Myocyte (in vitro differentiated cells): ENCODE results near the gene EFHB. TPM values are rescaled to one million over a fixed set of nuclear protein-coding genes. Genes with fewer than 3 reads are reported as not detected.
"Not testable (repeated sequence)": the region's sequence is repeated elsewhere in the genome, so short reads cannot be mapped to it uniquely, and the experiment has no call there.

Source experiments
- DNase-seq: peaks from one replicate; pipeline ENCODE4 v3.0.0-alpha.2; 2012; ENCODE audit warnings: low read depth
- polyA plus RNA-seq: library from polyadenylated mRNA; unstranded; fragments of >200 nt; gene quantifications from one replicate; pipeline ENCODE4 v1.2.1, GENCODE V29; 2012; ENCODE audit warnings: missing spikeins
- total RNA-seq: library from RNA; depleted of rRNA; stranded (reverse); fragments of >200 nt; gene quantifications from 2 replicates; pipeline ENCODE4 v1.2.3, GENCODE V29; 2014

EFHB gene, protein sequence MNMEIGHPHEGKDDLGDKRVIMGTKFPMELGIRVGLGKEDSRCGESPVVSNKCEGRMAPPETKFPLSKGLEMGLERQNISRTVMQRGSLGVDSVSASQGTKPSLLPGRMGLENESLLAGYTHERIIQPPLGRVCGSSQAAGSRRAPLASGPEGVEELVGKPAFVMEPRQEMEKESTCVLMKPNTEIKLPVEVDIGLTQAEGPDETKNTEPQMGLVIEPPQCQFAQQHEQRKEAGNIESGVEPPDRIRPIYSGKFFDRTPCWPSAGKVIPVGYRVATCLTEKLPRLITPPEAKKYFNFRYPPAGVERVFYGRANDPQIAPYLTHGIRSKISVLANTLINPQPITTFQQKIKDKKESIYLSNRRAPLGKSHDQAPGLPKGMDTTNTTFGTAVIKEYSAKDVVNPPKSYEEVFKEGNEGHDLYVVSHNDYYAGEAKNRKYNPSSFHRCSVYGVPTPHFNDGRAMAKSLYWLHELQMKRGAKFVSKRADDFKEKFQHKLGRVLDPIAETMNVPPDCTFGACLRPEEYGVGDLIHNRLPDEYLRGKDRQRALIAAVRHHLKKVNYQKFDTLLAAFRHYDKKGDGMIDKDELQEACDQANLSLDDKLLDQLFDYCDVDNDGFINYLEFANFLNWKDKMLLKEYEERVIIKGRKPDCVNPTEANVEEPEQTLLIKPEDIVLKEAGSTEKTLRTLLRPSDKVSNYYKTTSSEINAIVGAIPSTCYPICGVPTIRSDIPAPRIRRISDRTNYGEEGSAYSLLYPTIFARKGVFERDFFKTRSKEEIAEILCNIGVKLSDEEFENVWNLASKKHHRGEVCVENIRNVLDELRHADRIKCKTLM
- total RNA-seq: 1.1 TPM in 1 of 2 replicates, not detected in the other
- 1.5 TPM for polyA plus RNA-seq

DNA sequence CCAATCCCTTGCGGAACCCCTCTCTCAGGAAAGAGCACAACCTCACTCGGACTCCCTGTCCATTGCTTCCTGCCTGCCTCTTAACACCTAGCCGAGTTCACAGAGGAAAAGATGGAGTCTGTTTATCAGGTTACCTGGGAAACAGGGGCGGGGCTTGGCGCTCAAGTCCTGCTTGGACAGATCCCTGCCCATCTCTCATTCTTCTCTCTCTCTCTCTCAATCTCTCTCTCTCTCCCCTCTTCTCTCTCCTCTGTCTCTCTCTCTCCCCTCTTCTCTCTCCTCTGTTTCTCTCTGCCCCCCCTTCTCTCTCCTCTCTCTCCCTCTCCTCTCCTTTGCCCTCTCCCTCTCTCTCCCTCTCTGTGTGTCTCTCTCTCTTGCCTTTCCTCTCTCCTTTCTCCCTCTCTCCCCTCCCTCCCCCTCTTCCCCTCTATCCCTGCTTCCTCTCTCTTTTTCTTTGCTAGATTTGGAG lies at the start of gene EFHB:
Gene EFHB (minus strand): TSS at position 120 of the 469 bp plus-strand sequence. CDS start 199 bp downstream, outside the sequence.
- DNase-seq: no peak

DNA sequence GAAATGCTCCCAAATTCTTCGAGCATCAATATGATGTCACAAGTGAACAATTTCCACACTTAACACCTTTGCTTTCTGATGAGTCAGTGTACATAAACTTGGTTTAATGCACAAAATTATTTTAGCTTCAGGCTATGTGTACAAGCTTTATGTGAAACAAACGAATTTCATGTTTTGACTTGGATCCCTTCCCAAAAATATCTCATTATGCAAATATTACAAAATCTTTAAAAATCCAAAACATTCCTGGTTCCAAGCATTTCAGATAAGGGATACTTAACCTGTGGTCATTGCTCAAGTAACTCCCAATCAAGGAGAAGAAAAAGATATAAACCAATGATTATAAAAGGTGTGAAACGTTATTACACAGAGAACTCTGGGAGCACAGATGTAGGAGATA lies 38.0 kb upstream of the EFHB start:
- no peak for DNase-seq

DNA sequence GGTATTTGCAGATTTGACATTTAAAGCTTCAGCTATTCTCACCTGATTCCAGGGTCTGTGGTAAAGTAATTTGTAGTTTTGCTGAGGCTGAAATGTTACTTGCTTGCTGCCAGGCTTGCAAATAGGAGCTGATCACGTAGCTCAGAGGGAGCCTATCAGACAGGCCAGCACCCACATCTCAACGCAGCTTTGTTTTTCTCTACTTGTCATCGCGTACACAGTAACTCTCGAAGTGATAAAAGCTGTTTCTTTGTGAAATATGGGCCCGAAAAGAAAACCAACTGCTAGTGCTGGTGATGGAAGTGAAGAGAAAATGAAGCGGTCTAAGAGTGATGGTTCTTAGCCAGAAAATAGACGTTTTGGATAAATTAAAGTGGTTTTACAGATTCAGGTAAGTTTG lies 36.3 kb upstream of the EFHB start:
- no peak for DNase-seq

DNA sequence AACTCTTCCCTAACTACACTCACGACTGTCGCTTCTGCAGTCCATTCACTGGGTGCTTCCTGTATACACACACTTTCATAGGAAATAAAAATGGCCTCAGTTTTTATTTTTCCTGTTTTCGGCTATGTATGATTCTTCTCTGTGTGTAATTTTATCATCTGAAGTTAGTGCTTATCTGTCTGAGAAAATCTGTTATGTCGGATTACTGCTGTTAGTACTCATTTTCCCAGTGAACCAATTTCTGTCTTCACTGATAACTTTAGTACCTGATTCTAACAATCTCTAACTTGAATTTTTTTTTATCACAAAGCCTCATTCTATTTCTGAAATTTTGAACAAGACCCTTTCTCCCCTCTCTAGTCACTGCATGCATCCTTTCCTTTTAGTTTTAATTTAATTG lies 33.8 kb upstream of the EFHB start:
- DNase-seq: no peak

DNA sequence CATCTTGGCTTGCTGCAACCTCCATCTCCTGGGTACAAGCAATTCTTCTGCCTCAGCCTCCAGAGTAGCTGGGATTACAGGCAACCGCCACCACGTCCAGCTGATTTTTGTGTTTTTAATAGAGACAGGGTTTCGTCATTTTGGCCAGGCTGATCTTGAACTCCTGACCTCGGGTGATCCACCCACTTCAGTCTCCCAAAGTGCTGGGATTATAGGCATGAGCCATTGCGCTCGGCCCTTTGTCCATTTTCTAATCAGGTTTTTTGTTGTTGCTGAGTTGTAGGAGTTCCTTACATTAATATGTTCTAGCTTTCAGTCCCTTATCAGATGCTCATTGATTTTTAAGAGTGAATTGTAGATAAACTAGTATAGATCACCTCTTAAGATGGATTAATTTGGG lies 33.2 kb upstream of the EFHB start:
- DNase-seq: no peak

DNA sequence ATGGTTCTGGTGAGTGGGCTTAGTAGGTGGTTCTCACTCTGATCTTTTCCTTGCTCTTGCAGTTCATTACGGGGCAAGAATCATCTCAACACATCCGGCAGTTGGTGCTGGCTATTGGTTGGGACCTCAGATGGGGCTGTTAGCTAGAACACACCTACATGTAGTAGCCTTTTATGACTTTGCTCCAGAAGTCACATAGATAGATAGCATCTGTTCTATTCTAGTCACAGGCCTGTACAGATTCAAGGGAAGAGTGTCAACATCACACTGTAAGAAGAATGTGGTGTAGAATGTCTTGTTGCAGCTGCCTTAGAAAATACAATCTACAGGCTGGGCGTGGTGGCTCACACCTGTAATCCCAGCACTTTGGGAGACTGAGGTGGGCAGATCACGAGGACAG lies 27.9 kb upstream of the EFHB start:
- peak; percentile 13 for DNase-seq

DNA sequence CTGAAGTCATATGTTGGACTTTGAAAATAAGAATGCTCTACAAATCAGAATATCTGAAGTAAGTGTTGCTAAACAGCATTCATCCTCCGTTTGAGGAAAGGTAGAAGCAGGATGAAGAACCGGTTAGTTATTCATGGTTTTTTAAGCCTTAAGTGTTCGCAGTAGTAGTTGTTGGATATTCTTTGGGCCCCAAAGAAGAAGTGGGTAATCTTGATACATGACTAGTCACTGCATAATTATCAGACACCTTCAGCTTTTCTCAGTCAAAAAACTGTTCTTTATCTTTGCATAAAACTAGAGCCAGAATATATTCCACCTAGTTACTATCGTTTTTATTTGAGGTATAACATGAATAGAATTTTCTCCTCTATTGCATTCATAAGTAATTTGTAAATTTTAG lies 26.7 kb upstream of the EFHB start:
- DNase-seq: no peak

DNA sequence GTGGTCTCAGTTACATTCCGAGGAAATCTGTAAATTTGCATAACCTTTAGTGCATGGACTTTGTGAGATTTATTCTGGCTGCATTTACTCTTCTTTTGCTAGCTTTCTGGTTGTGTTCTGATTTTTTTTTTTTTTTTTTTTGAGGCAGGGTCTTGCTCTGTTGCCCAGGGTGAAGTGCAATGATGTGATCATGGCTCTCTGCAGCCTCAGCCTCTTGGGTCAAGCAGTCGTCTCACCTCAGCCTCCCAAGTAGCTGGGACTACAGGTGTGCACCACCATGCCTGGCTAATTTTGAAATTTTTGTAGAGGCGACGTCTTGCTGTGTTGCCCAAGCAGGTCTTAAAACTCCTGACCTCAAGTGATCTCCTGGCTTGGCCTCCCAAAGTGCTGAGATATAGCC lies 25.5 kb upstream of the EFHB start:
- DNase-seq: no peak

DNA sequence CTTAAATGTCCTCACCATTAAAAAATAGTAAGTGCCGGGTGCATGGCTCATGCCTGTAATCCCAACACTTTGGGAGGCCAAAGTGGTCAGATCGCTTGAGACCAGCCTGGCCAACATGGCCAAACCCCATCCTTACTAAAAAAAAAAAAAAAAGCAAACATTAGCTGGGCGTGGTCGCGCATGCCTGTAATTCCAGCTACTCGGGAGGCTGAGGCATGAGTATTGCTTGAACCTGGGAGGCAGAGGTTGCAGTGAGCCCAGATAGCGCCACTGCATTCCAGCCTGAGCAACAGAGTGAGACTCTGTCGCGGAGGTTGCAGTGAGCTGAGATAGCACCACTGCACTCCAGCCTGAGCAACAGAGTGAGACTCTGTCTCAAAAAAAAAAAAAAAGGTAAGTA lies 23.3 kb upstream of the EFHB start:
- not testable (repeated sequence) for DNase-seq

DNA sequence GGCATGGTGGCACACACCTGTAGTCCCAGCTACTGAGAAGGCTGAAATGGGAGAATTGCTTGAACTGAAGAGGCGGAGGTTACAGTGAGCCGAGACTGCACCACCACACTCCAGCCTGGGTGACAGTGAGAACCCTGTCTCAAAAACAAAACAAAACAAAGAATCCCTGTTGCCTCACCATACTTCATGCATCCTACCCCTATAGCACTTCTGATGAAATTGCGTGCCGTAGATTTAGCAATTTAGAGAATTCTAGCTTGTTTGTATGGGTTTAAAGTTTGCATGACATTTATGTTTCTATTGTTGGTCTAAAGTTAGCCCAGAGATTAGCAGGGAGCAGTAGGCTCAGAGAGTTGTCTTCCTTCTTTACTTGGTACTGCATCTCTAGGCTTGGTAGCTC lies 20.7 kb upstream of the EFHB start:
- no peak for DNase-seq

DNA sequence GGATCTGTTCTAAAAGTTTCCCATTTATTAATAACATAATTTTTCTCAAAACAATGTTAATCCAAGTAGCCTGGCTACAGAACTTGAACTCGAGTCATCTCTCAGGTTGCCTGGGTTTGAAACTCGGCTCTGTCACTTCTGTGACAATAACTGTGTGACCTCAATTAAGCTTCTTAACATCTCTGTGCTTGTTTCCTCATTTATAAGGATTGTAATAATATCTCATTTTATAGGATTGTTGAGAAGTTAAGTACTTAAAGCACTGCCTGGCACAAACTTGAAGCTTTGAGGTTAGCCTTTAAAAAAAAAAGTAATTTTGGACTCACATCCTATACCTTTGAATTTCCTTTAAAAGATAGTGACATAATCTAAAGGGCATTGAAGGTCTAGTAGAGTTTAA lies 16.3 kb upstream of the EFHB start:
- no peak for DNase-seq

DNA sequence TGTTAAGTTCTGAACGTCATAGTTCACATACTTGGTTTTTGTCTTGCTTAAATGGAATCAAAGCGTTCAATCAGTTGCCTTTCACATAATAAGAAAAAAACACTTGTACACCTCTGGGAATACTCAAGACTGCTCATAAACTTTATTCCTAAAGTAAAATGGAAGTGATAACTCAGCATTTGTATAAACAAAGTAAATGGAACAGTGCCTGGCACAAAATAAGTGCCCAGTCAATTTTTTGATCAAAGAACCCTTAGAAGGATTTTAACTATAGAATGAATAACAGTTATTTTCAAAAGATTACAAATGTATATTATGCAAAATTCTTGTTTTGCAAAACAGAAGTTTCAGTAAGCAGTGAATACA lies 14.2 kb upstream of the EFHB start:
- DNase-seq: no peak

DNA sequence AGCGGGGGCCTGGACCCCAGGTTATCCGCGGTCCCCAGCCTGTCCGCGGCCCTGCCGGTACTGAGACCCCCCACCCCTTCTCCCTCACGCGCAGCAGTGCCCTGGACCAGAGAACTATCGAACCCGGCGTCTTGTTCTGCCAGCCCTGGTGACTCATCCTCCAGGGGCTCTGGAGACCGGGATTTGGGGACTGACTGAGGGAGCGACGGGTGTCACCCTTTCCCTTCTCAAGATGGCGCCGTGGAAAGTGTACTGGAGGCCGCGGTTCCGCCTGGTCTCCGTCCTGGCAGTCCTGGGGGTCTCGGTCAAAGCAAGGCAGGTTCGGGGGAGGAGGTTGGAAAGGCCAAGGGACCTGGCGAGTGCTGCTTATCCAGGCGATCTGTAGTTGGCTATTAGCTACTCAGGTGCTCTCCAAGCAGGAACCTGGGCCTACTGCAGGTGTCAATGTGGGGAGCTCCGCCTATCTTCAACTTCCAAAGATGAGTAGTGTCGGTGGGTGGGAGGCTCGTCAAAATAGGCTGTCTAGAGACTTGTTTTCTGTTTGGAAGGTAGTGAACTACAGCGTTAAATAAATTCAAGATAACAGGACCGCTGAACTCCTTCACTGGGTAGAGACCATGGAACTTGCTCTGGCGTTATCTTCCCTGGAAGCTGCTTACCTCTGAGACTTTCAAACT lies 13.7 kb upstream of the EFHB start:
- DNase-seq: peak; percentile 66

DNA sequence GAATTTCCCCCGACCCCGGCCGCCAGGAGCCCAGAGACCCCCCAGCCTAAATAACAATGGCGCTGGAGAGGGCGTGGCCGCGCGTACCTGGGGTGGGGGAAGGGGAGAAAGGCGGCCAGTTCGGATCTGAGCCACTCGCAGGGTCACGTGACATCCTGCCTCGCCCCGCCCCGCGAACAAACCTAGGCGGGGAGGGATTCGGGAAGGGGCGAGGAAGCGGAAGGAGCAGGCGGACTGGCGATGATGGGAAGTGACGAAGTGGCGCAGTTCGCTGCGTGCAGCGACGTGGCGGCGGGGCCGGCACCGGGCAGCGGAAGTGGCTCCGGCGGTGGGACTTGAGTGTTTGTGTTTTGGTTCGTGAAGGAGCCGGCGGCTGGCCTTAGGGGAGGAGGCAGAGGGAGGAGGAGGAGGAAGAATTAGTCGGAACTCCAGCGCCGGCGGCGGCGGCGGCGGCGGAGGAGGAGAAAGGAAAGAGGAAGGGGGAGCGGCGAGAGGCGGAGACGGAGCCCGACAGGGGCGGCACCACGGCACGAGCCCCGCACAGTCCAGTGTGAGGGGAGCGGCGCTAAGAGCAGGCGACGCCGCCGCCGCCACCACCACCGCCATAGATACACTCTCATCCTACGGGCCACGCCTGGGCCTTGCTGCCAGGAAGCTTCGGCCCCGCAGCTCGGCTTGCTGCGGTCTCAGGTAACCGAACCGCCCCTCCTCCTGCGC lies 13.0 kb upstream of the EFHB start, which contains the start of gene RAB5A:
Gene RAB5A (plus strand): TSS at position 266 of the 717 bp plus-strand sequence. CDS start 3,802 bp downstream, outside the sequence.
- DNase-seq: peak; percentile 99

DNA sequence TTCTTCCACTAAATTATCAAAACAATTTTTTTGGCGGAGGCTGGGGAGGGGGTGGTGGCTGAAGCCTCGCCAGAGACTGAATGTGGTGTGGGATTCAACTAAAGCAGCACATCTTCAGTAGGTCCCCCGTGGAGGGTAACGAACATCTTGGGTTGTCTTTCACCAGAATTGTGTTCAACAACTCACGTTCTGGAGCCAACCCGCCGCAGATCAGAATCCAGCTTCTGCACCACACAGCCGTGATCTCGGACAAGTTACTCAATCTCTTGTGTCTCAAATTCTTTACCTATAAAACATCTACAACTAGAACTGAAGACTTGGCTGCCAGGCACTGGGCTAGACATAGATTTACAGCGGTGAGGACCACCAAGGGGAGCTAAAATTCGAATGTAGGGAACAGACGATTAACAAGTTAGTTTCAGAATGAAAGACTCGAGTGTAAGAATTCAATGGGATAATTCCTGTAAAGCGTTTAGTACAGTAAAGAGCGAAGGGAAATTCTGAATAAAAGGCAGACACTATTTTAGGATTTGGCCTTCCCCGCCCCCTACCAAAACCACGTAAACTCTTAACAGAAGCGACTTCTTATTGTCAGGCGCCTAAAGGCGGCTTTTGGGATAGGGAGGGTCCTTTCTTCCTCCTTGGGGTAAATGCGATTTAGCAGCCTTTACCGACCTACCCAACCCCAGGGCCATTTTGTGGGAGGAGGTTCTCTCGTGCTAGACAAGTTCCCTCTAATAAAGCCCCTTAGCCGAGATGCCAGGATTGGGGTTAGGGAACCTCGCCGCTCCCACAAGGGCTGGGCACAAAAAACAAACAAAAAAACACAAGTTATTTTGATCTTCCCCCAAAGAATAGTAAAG lies 12.2 kb upstream of the EFHB start:
- DNase-seq: no peak

DNA sequence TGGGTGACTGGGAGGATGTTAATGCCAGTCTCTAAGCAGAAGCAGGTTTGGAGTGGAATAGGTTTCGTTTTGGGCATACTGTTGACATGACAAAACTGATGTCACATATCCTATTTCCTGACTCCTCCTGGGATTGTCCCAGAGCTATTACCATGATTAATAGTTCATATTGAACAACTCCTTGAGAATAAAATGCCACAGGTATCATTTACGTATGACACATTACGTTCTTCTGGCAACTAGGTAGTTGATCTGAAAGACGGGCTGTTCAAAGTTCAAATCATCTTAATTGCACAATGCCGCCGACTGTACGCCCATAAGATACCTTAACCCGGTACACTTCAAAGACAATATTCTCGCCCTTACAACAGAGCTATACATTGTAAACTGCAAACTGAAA lies 11.5 kb upstream of the EFHB start:
- no peak for DNase-seq

DNA sequence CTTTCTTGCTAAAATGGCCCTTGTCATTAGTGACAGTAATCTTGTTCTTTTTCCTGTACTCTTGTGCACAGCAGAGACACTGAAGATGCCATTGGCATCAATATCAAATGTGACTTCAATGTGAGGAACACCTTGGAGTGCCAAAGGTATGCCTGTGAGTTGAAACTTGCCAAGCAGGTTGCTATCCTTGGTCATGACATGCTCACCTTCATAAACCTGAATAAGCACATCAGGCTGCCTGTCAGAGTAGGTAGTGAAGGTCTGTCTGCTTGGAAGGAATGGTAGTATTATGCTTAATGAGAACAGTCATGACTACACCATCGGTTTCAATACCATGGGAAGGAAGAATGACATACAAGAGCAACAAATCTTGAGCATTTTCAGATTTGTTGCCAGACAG lies 6.6 kb upstream of the EFHB start:
- DNase-seq: no peak

DNA sequence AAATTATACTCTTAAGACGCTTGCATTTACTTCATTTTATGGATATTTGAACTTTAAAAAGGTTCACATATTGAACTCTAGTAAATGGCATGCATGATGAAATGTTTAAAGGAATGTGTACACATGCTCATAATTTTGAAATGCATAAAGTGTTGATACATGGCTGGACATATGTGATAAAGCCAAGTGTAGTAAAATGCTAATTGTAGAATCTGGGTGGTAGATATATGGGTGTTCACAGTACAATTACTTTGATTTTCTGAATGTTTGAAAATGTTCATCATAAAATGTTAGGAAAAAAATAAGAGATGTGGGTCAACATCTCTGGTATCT lies 4.2 kb upstream of the EFHB start:
- no peak for DNase-seq

DNA sequence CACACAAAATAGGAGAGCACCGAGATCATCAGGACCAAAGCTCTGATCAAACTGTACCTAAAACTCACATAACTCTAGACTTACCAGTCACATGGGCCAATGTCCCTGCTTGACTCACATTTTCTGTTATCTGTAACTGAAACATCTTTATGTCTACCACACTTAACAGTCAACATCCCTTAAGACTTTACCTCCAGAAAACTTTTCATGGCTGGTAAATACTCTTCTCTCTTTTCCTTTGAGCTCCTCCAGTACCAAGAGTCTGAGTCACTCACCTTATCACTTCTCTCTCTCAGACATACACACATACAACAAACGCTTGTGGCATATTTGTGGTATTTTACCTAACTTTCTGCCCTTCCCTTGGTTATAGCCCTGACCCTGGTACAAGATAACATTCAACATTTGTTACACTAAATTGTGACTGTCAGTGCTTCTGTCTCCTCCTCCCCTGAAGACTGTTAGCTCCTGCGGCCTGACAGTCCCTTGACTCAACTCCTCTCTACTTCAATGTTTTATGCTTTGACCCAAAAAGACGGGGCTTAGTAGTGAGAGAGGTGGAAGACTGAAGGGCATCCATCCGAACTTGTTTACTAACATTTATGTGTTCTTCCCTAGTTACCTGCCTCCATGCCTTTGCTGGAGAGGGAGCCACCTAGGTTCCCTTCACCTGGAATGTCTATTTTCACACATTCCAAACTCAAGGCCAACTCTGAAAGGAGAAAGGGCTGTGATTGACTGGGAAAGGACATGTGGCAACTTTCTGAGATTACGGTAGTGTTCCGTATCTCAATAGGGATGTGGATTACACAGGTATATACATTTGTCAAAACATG lies 3.7 kb upstream of the EFHB start:
- DNase-seq: no peak
